Hematopoietic multipotent progenitor cell treated with erythropoietin and hydrocortisone succinate and interleukin-3 and kit ligand, for 8 days (in vitro differentiated cells): ENCODE measurements around the gene GNGT1.
"Not testable (repeated sequence)": the region's sequence is repeated elsewhere in the genome, so short reads cannot be mapped to it uniquely, and the experiment has no call there.

ENCODE experiments used
- DNase-seq: peaks from one replicate; pipeline ENCODE4 v3.0.0-alpha.2; 2015

The GNGT1 gene

DNA sequence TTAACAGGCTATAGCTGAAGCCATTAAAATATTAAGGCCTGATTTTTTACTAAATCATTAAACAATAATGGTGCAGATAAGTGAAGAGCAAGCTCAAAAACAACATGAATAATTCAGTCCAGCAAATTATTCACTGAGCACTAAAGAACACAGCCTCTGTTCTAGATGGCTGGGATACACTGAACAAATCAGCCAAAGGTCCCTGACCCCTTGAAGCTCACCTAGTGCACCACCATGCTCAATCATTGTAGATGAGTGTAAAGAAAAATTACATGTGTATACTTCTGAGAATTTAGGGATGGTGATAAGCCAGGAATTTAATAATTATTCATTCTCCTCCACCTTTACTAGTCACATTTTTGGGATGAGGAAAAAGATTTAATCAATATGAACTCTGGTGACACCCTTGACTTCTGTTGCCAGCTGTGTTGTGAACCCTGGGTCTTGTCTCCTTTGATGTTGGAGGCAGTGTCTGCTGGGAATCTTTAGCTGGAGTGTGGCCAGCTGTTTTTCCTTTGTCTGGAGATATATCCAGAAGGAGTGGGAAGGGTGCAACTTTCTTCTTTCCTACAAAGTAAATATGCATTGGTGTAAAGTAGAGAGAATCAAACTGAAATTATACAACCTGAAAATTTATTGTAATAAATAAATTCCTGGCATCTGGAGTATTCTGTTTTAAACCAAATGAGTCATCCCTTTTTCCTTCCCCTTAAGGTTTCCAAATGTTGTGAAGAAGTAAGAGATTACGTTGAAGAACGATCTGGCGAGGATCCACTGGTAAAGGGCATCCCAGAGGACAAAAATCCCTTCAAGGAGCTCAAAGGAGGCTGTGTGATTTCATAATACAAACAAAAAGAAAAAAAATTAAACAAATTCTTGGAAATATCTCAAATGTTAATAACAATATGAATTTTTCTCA lies 4.0 kb downstream of the GNGT1 start:
- no peak for DNase-seq

DNA sequence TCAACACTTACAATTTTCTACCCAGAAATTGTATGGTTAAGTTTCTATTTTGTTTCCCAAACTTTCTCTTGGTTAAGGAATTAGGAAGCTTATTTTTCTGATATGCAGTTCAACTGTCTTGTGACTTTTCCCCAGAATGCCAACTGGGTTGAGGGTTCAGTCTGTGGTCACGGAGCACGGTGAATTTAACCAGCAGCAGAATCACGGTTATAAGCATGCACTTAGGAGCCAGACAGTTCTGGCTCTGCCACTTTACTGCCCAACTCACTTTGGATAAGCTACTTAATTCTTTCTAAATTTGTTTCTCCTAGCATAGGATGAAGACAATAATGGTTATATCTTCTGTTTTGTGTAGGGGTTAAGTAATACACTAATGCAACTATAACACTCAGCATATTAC lies 4.9 kb downstream of the GNGT1 start:
- not testable (repeated sequence) for DNase-seq

DNA sequence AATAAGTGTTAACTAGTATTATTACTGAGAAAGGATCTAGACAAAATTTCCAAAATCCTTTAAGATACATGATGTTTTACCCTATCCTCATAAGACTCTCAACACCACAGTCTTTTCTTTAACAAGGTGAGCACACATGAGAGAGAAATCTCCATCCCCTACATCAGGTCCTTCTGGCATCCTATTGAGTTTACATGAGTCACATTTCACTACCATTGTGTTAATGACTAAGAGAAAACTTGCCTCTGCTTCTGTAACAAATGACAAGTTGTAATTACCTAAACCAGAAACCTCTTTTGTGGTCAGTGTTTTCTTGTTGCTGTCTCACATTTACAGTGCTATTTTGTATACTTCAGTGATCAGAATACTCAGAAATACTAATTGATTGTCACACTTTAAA lies 5.3 kb downstream of the GNGT1 start:
- not testable (repeated sequence) for DNase-seq

- no peak for DNase-seq
These were observed 6.8 kb downstream of the GNGT1 start for GRCh38 chr7:93913197-93913596.

- DNase-seq = no peak
These were observed 8.3 kb downstream of the GNGT1 start for GRCh38 chr7:93914581-93915066.

GRCh38 chr7:93915206-93915842 lies 9.0 kb downstream of the GNGT1 start:
- DNase-seq = not testable (repeated sequence)

DNA sequence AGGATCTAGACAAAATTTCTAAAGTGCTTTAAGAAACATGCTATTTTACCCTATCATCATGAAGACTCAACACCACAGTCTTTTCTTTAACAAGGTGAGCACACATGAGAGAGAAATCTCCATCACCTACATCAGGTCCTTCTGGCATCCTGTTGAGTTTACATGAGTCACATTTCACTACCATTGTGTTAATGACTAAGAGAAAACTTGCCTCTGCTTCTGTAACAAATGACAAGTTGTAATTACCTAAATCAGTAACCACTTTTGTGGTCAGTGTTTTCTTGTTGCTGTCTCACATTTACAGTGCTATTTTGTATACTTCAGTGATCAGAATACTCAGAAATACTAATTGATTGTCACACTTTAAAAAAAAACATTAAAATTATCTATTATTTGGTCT lies 9.5 kb downstream of the GNGT1 start:
- DNase-seq = not testable (repeated sequence)

GRCh38 chr7:93916315-93916714 lies 9.9 kb downstream of the GNGT1 start:
- not testable (repeated sequence) for DNase-seq

GRCh38 chr7:93920496-93921182 lies 14.3 kb downstream of the GNGT1 start:
- no peak for DNase-seq

GRCh38 chr7:93921186-93921585 lies 14.8 kb downstream of the GNGT1 start:
- no peak for DNase-seq

DNA sequence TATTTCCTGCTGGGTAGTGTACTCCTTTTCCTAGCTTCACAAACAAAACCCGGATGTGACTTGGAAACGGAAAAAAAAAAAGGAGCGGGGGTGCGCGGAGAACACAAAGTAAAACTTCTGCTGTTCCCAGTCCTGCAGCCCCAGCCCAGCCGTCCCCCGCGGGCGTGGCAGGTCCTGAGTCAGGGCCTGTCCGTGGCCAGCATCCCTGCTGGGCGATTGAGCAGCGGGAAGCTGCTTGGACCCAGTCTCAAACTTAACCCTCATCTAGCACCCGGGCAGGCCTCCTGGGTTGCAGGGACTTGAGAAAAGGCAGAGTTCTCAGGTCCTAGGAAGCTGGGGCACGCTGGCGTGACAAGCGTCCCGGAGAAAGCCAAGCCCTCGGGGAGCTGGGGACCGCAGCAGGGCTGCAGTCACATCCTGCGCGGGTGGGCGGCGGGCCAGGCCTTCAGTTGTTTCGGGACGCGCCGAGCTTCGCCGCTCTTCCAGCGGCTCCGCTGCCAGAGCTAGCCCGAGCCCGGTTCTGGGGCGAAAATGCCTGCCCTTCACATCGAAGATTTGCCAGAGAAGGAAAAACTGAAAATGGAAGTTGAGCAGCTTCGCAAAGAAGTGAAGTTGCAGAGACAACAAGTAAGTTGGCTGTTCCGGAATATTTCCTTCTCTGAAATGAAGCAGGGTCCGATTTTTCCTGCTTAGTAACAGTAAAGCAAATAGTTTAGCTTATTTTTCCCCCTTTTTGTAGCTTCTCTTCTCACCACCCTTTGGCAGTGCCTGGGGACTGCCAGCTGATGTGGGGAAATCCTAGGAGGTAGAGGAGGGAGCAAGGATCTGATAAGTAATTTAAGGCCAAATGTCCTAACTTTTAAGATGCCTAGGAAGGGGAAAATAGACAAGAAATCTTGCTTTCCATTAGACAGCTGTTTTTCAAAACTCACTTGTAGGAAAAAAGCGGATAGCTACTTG lies 15.5 kb downstream of the GNGT1 start, which contains the start of gene GNG11:
Gene GNG11, plus strand, starts transcription at position 129 of the 960 bp plus-strand sequence. Its CDS starts 403 bp downstream, at position 532.
- DNase-seq = no peak

- no peak for DNase-seq
These were observed 16.9 kb downstream of the GNGT1 start for GRCh38 chr7:93923296-93923695.

DNA sequence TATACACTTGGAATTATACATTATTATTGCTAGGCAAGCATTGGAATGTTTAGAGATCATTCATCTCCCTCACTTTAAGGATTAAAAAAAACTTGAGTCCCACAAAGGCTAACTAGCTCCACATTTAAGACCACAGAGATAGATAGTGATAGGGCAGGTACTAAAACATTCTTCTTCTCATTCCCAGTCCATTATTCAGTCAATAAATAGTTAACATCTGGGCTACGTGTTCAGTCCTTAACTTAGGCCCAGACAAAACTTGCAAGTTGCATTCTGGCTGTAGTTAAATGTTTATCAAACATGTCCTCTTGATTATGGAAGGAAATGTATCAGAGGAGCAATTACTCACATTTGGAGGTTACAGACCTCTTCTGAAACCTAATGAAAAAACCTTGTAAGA lies 17.6 kb downstream of the GNGT1 start:
- no peak for DNase-seq

- no peak for DNase-seq
These were observed 20.4 kb downstream of the GNGT1 start for GRCh38 chr7:93926800-93927199.

DNA sequence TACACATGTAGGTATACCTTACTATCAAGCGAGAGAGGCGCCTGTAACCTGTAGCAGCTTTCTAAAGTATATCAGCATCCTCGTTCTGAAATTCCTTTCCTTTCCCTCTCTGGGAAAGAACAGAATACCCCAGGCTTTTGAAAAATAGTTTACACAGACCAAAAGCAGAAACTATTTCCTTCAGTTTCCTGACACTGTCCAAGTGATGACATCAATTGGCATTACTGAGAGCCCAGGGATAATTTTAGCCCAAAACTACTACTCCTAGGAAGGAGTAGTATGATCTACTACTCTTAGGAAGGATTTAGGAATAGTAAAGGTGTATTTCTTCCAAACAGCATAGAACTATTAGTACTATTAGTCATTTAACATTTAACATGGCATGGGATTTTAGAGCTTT lies 21.2 kb downstream of the GNGT1 start:
- DNase-seq = no peak

DNA sequence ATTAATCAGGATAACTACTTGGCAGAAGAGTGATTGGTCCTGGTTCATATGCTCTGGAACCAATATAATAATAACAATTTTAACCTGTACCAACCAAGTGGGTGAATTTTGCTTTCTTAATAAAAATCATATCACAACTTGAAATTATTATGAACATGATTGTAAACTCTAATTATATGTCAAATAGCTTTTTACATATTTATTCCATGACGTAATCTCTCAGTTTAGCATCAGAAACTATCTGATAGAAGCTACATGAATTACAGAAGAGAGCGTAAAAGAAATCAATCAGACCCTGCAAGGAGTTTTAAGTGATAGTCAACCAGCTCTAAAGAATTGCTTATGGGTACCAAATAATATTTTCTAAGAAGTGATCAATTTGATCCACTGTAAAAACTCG lies 25.3 kb downstream of the GNGT1 start:
- DNase-seq = no peak

- DNase-seq = no peak
These were observed 26.8 kb downstream of the GNGT1 start for GRCh38 chr7:93933156-93933555.

DNA sequence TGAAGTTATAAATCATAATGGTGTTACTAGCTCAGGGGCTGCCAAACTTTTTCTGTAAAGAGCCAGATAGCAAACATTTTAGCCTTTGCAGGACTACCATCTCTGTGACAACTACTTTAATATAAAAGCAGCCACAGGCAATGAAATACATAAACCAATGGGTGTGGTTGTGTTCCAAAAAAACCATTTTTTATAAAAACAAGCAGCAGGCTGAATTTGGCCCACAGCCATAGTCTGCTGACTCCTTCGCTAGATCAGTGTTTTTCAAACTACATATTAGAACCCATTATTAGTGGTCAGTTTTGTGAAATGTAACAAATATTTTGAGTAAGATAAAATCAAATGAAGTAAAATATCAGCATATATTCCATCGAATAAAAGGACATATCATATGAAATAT lies 28.7 kb downstream of the GNGT1 start:
- no peak for DNase-seq

- no peak for DNase-seq
These were observed 31.5 kb downstream of the GNGT1 start for GRCh38 chr7:93937818-93938217.

DNA sequence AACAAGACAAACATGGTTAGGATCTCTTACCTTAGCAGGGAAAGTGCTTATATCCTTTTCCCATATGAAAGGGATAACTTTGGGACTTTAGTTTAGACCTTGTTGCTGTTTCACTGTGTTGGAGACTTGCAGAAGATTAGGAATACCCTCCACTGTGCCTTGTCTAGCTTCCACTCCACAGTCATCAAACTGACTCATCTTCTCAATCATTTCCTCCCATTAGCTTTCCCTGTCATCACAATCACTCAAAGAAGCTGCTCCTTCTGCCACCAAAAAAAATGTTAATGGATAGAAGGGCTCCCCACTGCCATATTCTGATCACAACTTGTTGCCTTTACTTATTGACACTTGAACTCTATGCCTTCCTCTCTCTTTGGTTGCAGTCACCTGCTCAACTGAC lies 31.9 kb downstream of the GNGT1 start:
- no peak for DNase-seq

- DNase-seq = no peak
These were observed 35.6 kb downstream of the GNGT1 start for GRCh38 chr7:93941945-93942344.
